ENCODE measurements around the gene KPNA3. TPM values are rescaled to one million over a fixed set of nuclear protein-coding genes. Genes with fewer than 3 reads are reported as not detected.

Gene KPNA3
- total RNA-seq, 1 experiment from 2014 or later = 14.4 TPM

- Histone ChIP-seq H3K4me1 (ENCODE audit: insufficient read depth, low read length) (no peaks in the 10 kb centered on the region), H3K9ac (ENCODE audit: low read length) (no peak overlapping the region), H3K27ac (ENCODE audit: low read length) (no peak overlapping the region), H3K36me3 (ENCODE audit: low read depth, low read length) (no peaks in the 10 kb centered on the region), H3K27me3 (ENCODE audit: low read length) (no peaks in the 10 kb centered on the region), H3K9me2 (replicated peaks; ENCODE audit: low read length) (no peaks in the 10 kb centered on the region), H3K79me2 (ENCODE audit: low read length) (peaks cover 97% of the 10 kb centered on the region), H3F3A (ENCODE audit: low read length, unreplicated experiment) (no peaks in the 10 kb centered on the region), H4K20me1 (ENCODE audit: low read length) (peaks cover 7% of the 10 kb centered on the region), H3K9me3 (ENCODE audit: low read length) (no peaks in the 10 kb centered on the region), H3K4me3 (ENCODE audit: low read length) (no peak overlapping the region), H3K4me2 (ENCODE audit: low read length) (no peak overlapping the region), H2AFZ (ENCODE audit: low read length) (no peak overlapping the region)
- no TSS peak for BruUV-seq (replicated peaks)
- no peak for DNase-seq
- ChIA-PET POLR2A (ENCODE audit: unreplicated experiment) (no interaction called here), CTCF (no interaction called here)
- intact Hi-C loops (cut with micrococcal nuclease) = no loop called here
- ATAC-seq = no peak
- TF ChIP-seq EZH2phosphoT487 (IDR thresholded peaks at IDR 0.05; ENCODE audit: borderline replicate concordance, low read length) (no peak), CTCF (conservative IDR thresholded peaks at IDR 0.05; ENCODE audit: low read depth, low read length) (no peak), EZH2 (IDR thresholded peaks at IDR 0.05; ENCODE audit: low read length, unreplicated experiment) (no peak)
Measured at GRCh38 chr13:49783865-49784264, 8.6 kb downstream of the KPNA3 start.

GRCh38 chr13:49782784-49783183 lies 9.7 kb downstream of the KPNA3 start:
- H3F3A ChIP-seq (ENCODE audit: low read length, unreplicated experiment) = no peaks in the 10 kb centered on the region
- no peaks in the 10 kb centered on the region for H3K4me1 ChIP-seq (ENCODE audit: insufficient read depth, low read length)
- H3K9me3 ChIP-seq (ENCODE audit: low read length) = no peaks in the 10 kb centered on the region
- no peak overlapping the region for H3K4me2 ChIP-seq (ENCODE audit: low read length)
- no peak for TF ChIP-seq EZH2 (IDR thresholded peaks at IDR 0.05; ENCODE audit: low read length, unreplicated experiment)
- TF ChIP-seq CTCF (conservative IDR thresholded peaks at IDR 0.05; ENCODE audit: low read depth, low read length) = no peak
- no peak for TF ChIP-seq EZH2phosphoT487 (IDR thresholded peaks at IDR 0.05; ENCODE audit: borderline replicate concordance, low read length)
- ATAC-seq (no peak), DNase-seq (no peak)
- intact Hi-C loops (cut with micrococcal nuclease) = no loop called here
- CTCF ChIA-PET = no interaction called here
- BruUV-seq (replicated peaks) = no TSS peak
- H4K20me1 ChIP-seq (ENCODE audit: low read length) = peaks cover 7% of the 10 kb centered on the region
- no peaks in the 10 kb centered on the region for H3K27me3 ChIP-seq (ENCODE audit: low read length)
- H3K4me3 ChIP-seq (ENCODE audit: low read length) = no peak overlapping the region
- H3K79me2 ChIP-seq (ENCODE audit: low read length) = peaks cover 98% of the 10 kb centered on the region
- no peaks in the 10 kb centered on the region for H3K36me3 ChIP-seq (ENCODE audit: low read depth, low read length)
- no peaks in the 10 kb centered on the region for H3K9me2 ChIP-seq (replicated peaks; ENCODE audit: low read length)
- H3K9ac ChIP-seq (ENCODE audit: low read length) = no peak overlapping the region
- H3K27ac ChIP-seq (ENCODE audit: low read length) = no peak overlapping the region
- no peak overlapping the region for H2AFZ ChIP-seq (ENCODE audit: low read length)
- POLR2A ChIA-PET (ENCODE audit: unreplicated experiment) = no interaction called here

- Histone ChIP-seq H3K9ac (ENCODE audit: low read length) (no peak overlapping the region), H3K79me2 (ENCODE audit: low read length) (peaks cover 98% of the 10 kb centered on the region), H3K27ac (ENCODE audit: low read length) (no peak overlapping the region), H4K20me1 (ENCODE audit: low read length) (peaks cover 2% of the 10 kb centered on the region), H3K4me3 (ENCODE audit: low read length) (no peak overlapping the region), H3K4me2 (ENCODE audit: low read length) (no peak overlapping the region), H3K27me3 (ENCODE audit: low read length) (no peaks in the 10 kb centered on the region), H3F3A (ENCODE audit: low read length, unreplicated experiment) (no peaks in the 10 kb centered on the region), H2AFZ (ENCODE audit: low read length) (no peak overlapping the region), H3K36me3 (ENCODE audit: low read depth, low read length) (no peaks in the 10 kb centered on the region), H3K4me1 (ENCODE audit: insufficient read depth, low read length) (no peaks in the 10 kb centered on the region), H3K9me2 (replicated peaks; ENCODE audit: low read length) (no peaks in the 10 kb centered on the region), H3K9me3 (ENCODE audit: low read length) (no peaks in the 10 kb centered on the region)
- POLR2A ChIA-PET (ENCODE audit: unreplicated experiment) = no interaction called here
- CTCF ChIA-PET = no interaction called here
- no TSS peak for BruUV-seq (replicated peaks)
- DNase-seq (no peak), ATAC-seq (no peak)
- TF ChIP-seq CTCF (conservative IDR thresholded peaks at IDR 0.05; ENCODE audit: low read depth, low read length) (no peak), EZH2phosphoT487 (IDR thresholded peaks at IDR 0.05; ENCODE audit: borderline replicate concordance, low read length) (no peak), EZH2 (IDR thresholded peaks at IDR 0.05; ENCODE audit: low read length, unreplicated experiment) (no peak)
- intact Hi-C loops (cut with micrococcal nuclease) = no loop called here
Measured at GRCh38 chr13:49781806-49782205, 10.7 kb downstream of the KPNA3 start.
